OCI-M1 (cell line): ENCODE measurements around the gene WFDC2.

Source experiments
- DNase-seq: peaks from one replicate; lab custom pipeline; 2025; lab: John Stamatoyannopoulos, UW

The WFDC2 gene

GRCh38 chr20:45497971-45498494 lies 28.5 kb downstream of the WFDC2 start:
- no peak for DNase-seq

DNA sequence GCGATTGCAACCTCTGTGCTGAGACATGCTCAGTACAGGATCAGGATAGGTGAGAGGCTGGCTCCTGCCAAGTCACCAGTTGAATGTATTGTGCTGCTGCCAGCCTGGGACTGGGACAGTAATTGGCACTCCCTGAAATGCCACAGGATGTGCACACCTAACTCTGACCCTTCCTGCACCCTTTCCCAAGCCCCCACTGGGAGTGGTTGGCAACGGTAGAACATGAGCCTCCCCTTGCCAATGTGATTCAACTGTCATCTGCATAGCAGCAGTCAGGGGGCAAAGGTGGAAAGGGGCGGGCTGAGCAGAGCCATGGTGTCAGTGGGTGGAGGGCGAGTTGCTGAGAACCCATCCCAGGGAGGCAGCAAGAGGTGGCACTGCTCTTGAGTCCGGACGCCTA lies 30.5 kb downstream of the WFDC2 start:
- no peak for DNase-seq

DNA sequence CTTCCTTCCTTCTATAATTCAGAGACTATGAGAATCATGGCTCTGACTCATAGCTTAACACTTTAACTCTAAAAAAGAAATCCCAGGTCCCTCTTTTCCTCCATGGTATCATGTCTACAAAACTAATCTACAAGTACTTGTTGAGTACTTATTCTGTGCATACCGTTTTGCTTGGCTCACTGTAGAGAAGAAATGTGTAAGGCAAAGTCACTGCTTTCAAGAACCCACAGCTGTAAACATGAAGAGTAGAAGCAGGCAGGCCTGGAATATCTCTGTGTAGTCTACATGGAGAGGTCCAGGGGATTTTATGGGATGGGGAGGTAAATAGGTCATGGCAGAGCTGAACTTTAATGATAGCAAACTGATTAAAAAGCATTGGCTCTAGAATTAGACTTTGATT lies 32.0 kb downstream of the WFDC2 start:
- no peak for DNase-seq

- DNase-seq, result no peak
These were observed 33.0 kb downstream of the WFDC2 start for GRCh38 chr20:45502561-45502960.

DNA sequence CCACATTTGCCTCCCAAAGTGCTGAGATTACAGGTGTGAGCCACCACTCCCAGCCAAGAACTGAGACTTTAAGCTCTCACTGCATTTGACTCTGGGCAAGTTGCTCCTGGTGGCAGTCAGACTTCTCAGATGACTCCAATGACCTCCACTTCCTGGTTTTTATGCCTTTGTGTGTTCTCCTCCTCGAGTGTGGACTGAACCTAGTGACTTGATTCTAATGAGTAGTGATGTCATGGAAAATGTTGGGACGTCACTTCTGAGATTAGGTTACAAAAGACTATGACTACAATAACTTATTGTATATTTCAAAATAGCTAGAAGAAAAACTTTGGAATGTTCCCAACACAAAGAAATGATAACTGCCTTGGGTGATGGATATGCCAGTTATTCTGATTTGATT lies 33.9 kb downstream of the WFDC2 start:
- DNase-seq, result no peak

DNA sequence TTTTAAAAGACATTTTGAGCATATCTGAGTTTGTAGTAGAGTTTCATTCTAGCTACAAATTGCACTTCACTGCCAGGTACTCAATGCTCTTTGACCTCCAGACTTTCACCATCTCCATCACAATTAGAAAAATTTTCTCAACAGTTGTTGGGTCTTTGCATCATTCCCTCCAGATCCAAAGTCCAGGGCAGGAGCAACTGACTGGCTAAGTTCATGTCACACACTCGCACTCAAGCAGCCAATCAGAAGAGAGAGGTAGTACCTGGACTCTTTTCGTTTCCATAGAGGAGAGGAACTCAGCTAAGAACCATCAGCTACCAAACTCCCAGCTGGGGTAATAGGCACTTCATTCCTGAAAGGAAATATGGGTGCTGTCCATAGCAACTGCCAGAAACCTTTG lies 36.8 kb downstream of the WFDC2 start:
- DNase-seq, result no peak

GRCh38 chr20:45507011-45507820 lies 37.7 kb downstream of the WFDC2 start:
- no peak for DNase-seq

DNA sequence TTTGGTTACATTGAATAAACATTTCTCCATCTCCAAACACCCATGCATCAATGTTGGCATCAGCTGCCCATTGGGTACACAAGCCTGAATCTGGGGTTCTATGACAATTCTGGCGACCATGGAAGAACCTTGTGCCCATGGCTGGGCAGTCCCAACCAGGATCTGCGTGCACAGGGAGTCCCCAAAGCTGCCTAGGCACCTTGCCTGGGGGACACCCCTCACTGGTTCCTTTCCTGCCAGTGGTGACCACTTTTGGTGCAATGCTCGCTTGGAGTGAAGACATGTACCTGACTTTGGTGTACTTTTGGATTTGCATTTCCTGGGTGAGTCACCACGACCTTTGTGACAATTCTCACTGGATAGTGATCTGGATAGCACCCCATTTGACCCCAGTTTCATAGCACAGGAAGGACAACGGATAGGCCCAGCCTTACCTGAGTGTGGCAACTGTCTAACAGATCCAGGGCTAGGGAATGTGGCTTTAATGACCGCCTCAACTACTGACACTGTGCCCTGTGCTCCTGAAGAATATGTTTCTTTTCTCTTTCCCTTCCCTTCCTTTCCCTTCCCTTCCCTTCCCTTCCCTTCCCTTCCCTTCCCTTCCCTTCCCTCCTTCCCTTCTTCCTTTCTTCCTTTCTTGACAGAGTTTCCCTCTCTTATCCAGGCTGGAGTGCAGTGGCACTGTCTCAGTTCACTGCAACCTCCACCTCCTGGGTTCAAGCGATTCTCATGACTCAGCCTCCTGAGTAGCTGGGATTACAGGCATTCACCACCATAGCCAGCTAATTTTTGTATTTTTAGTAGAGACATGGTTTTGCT lies 38.7 kb downstream of the WFDC2 start:
- DNase-seq, result no peak

DNA sequence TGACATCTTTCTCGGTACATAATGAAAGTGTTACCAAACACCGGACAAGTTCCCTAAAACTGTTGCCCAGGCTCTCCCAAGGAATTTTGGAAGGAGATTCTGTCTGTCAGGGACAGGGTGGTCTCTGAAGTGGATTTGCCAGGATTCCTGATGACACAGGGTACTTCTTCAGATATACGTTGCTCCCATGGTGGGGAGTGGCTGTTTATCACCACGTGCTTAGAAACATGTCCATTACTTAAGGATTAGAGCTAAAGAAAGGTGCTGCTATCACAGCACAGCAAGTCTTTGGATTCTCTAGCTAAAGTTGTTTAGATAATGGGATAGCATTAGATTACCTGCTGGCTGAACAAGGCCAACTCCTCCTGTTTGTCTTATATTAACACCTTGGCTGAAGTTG lies 39.5 kb downstream of the WFDC2 start:
- DNase-seq, result no peak

DNA sequence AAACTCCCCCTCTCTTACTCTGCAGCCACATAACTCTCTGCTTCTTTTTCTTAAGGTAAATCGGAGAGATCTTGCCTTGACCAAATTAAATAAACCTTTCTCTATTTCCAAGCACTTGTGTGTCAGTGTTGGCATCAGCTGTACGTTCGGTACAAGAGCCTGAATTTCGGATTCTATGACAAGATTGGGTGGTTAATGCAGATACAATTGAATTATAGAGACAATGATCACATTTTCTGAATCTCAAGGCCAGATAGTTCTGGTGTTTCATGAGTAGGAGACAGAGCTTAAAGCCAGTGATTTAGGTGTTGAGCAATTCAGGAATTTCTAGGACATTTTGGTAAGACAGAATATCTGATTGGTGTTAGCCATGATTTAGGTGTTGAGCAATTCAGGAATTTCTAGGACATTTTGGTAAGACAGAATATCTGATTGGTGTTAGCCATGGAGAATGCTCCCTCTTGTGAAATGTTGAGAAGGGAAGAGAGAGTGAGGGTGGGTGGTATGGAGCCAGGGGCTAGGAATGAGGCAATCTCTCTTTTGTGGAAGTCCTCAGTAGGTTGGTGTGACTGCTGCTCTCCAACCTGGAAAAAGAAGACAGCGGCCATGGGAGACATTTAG lies 40.8 kb downstream of the WFDC2 start:
- DNase-seq, result no peak

DNA sequence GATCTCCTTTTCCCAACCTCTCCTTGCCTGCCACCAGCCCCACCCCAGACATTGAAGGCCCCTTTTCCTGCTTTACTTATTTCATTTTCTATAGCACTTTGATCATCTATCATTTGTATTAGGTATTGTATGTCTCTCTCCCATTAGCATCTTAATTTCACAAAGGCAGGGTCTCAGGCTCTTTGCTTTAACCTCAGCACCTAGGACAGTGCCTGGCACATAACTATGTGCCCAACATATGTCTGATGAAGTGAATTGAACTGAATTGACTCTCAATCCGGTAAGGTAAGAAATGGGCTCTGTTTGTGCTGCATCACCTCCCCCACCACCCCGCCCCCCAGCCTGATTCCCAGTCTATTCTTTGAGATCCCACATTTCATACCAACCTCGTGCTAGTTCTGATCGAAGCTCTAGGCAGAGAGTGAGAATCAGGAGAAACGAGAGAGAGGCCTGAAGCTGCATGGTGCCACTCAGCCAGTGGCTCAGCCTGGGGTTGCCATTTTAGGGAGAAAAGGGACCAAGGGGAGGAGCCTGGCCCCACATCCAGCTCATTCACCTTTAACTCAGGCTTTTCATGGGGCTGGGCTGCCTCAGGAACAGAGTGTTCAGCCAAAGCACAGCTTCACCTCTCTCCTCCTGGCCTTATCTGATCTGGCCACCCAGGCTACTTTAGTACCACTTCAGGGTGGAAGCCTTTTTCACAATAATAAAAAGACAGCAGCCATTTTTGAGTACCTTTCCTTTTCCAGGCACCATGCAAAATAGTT lies 45.8 kb downstream of the WFDC2 start, which contains the start of gene SPINT3:
TSS of gene SPINT3 (minus strand) at position 476 of the 767 bp plus-strand sequence. CDS start at position 462, 14 bp downstream.
- DNase-seq, result no peak

- DNase-seq, result no peak
These were observed 48.7 kb downstream of the WFDC2 start for GRCh38 chr20:45518282-45518681.

DNA sequence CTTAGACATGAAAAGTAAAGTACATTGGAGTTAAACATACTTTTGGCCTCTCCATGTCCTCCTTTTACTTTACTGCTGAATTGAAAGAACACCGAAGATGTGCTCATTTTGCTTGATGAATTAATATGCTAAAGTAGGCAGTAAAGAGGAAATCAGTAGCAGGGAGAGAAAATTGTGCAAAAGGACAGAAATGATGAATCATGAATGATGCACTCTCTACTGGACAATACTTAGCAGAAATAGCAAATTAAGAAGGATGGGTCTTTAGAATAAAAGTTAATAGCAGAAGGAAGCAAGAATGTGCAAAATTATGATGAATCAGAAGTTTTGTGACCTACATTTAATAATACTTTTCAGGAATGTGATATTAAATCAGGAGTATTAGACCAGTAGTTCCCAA lies 54.3 kb downstream of the WFDC2 start:
- no peak for DNase-seq

DNA sequence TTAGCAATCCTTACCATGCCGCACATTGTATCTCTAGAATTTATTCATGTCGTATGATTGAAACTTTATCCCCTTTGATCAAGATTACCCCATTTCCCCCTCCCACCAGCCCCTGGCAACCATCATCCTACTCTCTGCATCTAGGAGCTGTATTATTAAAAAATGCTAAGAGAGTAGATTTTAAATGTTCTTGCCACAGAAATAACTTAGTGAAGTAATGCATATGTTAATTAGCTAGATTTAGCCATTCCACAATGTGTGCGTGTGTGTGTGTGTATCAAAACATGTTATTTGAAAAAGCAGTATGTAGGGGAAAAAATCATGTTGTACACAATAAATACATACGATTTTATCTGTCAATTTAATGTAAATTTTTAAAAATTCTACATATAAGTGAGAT lies 57.7 kb downstream of the WFDC2 start:
- no peak for DNase-seq
